HG02571 (cell line): Measurements from ENCODE around the gene RALGPS1.

Experiments
- ATAC-seq: cut with Tn5 transposase; IDR thresholded peaks from one replicate; pipeline ENCODE4 v1.9.1; 2021; ENCODE audit warnings: mild to moderate bottlenecking, moderate library complexity; ENCODE audit not compliant: unreplicated experiment

RALGPS1 gene

DNA sequence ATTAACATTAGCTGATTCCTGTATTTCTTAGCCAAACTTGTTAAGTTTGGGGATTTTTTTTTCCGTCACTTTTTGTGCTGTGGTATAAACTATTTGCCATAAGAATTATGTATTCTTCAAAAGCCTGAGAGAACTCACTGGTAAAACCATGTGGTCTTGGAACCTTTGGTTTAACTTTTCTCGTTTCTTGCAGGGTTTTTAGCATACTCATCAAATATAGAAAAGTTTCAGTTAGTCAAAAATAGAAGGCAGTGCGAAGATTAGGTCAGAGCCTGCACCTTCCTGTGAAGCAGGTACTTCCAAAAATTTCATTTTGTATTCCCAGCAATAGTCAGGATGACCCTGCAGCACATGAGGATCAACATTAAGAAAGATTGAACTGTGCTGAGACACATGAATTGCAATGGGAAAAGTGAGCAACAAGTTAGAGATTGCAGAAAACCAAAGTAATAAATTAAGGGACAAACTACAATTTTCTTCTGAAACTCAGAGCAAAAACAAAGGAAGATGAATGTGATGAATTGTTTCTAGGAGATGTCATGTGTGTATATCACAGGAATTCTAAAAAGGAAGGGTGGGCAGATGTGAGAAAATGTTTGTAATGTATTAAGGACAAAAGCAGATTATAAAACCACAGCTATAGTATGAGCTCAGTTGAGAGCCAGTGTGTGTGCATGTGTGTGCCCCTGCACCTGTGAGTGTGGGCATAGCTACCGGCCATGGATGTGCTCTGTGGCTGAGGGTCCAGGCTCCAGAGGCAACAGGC is 105.6 kb downstream of the RALGPS1 start:
- no peak for ATAC-seq

DNA sequence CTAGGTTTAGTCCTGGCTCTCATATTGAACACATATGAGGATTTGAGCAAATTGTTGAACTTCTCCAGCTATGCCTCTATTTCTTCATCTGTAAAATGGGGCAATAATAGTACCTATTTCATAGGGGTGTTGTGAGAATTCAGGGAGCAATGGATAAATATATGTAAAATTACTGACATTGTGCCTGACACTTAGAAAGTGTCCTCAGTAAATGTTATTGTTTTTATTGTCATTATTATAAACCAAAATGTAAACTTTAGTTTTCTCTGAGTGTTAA is 106.2 kb downstream of the RALGPS1 start:
- ATAC-seq, result no peak

DNA sequence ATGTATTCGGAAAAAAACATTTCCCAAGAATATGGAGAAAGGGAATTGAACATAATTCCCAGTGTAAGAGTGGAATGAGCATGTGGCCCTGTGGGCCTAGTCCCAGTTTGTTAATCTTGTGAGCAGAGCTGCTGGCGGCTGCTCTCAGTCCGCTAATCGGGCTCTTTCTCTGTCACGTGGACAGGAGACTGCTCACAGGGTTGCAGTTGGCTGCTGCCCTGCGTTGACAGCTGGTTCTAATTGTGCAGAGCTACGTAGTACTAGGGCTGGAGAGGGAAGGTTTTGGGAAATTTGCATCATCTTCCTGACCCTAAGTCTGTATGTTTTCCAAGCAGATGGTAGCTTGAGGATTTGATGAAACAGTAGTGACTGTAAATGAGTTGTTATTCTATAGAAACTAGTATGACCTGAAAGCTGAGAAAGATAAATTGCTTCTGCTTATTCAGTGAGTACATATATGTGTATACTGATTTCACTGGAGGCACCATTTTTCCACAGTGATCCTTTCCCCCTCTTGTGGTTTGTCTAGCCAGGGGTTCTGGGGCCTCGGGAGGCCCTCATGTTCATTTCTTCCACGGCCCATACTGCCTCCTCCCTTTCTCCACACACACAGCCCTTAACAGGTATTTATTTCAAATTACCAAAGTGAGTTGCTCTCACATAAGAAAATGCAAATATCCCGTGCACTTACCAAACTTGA is 107.2 kb downstream of the RALGPS1 start:
- ATAC-seq, result no peak

DNA sequence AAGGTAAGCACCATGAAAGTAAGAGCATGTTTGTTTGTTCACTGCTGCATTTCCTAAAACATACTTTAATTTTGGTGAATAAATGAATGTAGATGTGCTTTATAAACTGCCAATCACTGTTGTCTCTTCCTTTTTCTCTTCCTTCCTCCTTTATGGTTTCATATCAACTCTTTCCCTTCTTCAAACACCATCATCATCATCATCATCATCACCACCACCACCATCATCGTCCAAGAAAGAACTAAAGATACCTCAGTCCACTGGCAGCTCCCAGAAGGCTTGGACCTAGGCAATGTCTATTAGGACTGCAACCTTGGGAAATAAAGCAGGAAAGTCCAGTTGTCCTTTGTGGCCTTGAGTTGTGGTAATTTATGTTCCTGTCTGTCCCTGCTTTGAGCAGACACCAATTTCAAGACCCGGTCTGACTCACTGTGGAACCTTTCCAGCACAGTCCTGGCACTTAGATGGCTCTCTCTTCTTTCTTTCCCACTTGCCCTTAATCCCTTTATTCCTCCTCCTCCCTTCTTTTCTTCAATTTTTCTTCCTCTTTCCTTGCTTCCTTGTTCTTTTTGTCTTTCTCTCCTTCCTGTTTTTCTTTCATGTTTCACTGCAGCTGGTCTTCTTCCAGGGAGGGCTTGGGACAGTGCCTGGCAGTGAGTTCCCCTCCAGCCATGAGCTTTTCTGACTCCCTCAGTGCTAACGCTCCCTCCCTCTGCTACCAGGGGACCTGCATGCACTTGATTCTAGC is 108.5 kb downstream of the RALGPS1 start:
- no peak for ATAC-seq

- no peak for ATAC-seq
Measured at GRCh38 chr9:127025042-127025441, 110.5 kb downstream of the RALGPS1 start.

DNA sequence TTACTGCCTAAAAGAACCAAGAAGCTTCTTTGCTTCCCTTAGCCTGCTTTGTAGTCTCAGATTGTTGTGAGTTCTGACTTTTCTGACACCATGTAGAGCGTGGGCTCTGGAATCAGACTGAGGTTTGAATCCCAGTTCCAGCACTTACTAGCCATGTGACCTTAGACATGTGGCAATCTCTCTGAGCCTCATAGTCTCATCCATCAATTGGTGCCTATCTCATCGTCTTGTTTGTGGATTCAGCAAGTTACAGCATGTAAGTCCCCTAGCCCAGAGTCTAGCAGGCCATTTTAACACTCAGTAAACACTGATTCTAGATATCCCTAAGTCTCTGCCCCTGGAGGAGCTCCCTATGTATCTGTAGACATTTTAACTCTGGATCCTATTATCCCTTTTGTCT is 113.1 kb downstream of the RALGPS1 start:
- no peak for ATAC-seq

- ATAC-seq, result no peak
Measured at GRCh38 chr9:127029548-127029947, 115.0 kb downstream of the RALGPS1 start.

DNA sequence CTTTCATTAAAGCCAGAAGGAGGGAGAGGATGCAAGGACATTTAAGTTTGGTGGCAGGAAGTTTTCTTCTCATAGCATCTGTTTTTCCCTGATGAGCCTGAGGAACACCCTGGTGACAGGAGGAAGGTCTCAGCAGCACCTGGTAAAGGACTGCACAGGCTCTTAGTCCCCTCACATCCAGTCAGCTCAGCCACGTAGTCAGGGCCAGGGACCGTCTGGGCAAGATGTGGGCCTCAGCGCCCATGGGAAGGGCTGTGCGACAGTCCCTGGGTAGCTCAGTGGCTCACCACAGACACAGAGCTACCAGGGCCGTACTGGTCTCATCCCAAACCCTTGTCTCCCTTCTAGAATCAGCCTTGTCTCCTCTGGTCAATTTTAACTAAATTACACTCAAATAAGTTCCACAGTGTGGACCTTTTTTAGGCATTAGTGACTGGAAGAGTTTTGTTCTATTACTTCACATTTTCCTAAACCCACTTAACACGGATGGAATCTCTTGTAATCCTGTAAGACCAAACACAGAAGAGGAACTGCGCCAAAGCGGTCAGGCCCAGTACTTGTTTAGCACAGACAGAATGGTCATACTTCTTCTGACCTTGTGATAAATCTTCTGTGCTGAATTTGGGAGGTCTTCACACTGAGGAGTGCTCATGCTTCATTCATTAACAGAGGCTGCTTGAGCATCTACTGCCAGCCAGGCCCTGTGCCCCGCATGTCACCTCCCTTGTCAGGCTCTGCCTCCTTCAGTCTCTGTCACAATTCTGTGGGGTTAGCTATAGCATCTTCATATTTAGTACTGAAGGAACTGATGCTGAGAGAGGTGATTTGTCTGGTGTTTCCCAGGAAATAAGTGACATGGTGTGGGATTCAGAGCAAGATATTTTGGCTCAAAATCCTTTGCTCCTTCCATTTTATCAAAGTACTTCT is 116.5 kb downstream of the RALGPS1 start:
- ATAC-seq, result no peak

- no peak for ATAC-seq
Measured at GRCh38 chr9:127032256-127032655, 117.7 kb downstream of the RALGPS1 start.

- no peak for ATAC-seq
Measured at GRCh38 chr9:127033061-127033460, 118.5 kb downstream of the RALGPS1 start.

DNA sequence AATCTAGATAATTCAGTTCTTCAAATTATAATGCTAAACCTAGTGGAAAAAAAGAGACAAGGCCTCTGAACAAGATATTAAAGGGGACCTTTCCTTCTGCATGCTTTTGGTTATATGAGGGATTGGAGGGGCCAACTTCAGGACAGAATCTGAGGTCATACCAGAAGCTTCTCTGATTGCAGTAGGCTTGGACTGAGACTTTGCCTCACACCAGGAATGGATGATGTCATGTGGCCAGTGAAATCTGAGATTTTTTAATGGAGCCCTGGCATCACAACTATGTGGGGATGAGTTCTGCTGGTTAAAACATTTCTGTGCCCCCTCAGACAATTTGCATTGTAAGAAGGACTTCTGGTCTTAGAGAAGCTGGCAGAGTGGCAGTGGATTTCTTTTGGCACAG is 119.2 kb downstream of the RALGPS1 start:
- ATAC-seq, result no peak

DNA sequence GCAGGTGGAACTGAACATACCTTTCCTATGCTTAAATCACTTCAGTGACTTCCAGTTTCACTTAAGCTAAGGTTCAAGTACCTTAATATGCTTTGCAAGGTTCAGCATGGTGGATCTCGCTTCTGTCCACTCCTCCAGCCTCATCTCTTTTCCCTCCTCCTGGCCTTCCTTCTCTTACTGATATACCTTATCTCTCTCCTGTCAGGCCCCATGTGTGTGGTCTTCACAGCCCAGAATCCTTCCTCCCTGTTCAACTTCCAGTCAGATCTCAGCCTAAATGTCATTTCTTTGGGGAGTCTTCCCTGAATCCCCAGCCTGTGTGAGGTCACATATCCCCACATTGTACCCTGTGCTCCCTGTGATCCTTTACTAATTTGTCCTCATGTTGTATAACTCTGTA is 120.1 kb downstream of the RALGPS1 start:
- no peak for ATAC-seq

DNA sequence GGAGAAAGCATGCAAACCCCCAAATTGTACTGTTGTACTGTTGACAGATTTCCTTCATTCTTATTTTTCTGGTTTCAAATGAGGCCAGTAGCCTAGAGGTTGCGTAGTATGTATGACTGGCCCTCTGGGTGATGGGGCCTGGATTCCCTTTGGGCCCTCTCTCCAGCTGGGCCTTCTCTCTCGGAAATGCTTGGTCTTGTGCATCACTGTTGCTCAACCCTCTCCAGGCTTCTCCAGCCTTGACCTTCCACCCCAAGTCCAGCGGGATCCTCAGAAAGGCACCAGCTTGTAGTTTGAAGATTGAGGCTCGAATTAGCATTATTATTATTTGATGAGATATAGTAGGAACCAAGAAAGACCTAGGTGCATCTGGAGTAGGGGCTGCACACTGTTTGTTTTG is 120.8 kb downstream of the RALGPS1 start:
- no peak for ATAC-seq

GRCh38 chr9:127035948-127036347 is 121.4 kb downstream of the RALGPS1 start:
- ATAC-seq, result no peak

GRCh38 chr9:127036437-127036836 is 121.9 kb downstream of the RALGPS1 start:
- ATAC-seq, result no peak

GRCh38 chr9:127038531-127038930 is 123.9 kb downstream of the RALGPS1 start:
- ATAC-seq, result no peak

- ATAC-seq, result no peak
Measured at GRCh38 chr9:127039492-127039891, 124.9 kb downstream of the RALGPS1 start.

DNA sequence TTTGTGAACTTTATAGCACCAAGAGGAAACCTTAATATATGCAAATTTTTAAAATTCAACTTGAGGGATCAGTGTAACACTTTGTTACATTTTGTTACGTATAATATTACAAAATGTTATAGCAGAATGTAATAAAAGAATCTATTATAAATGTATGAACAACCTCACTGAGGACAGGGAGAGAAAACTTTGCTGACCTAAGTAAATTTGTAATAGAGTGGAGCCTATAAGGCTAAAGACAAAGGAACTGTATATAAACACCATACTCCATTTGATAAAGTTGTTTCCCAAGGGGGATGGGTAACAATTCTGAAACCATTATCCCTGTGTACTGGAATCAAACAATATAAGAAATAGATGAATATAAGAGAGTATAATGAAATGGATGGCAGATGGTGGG is 130.6 kb downstream of the RALGPS1 start:
- no peak for ATAC-seq

GRCh38 chr9:127047971-127048370 is 133.4 kb downstream of the RALGPS1 start:
- no peak for ATAC-seq

- ATAC-seq, result no peak
Measured at GRCh38 chr9:127049044-127049443, 134.5 kb downstream of the RALGPS1 start.

- no peak for ATAC-seq
Measured at GRCh38 chr9:127049581-127049980, 135.0 kb downstream of the RALGPS1 start.
